ENCODE measurements around the gene CRYZL1.

GRCh38 chr21:33660406-33660805 is 18.9 kb upstream of the CRYZL1 start:
- TF ChIP-seq CTCF (IDR thresholded peaks at IDR 0.05; ENCODE audit: control extremely low read depth in 1 of 3, insufficient read depth in 1 of 3, low read depth in 1 of 3, low read length in 3 of 3) (no peak), POLR2AphosphoS5 (IDR thresholded peaks at IDR 0.05; ENCODE audit: low read depth, low read length) (no peak), CHD2 (IDR thresholded peaks at IDR 0.05; ENCODE audit: low read length) (no peak), POLR2A (IDR thresholded peaks at IDR 0.05; ENCODE audit: control extremely low read depth in 1 of 2, low read depth in 2 of 2, low read length in 2 of 2) (no peak), SIN3A (conservative IDR thresholded peaks at IDR 0.05 in 1 of 2, IDR thresholded peaks at IDR 0.05 in 1 of 2; ENCODE audit: low read depth in 1 of 2, low read length in 2 of 2) (no peak), RAD21 (IDR thresholded peaks at IDR 0.05 in 1 of 2, conservative IDR thresholded peaks at IDR 0.05 in 1 of 2; ENCODE audit: low read depth in 2 of 2, low read length in 2 of 2) (no peak), JUN (IDR thresholded peaks at IDR 0.05; ENCODE audit: low read depth, low read length) (no peak), FOSL1 (IDR thresholded peaks at IDR 0.05; ENCODE audit: insufficient read depth, low read depth, low read length) (no peak)

All from H1 (cell line).